ENCODE data around the gene ST3GAL3. TPM values are rescaled to one million over a fixed set of nuclear protein-coding genes. Genes with fewer than 3 reads are reported as not detected.

The ST3GAL3 gene
- total RNA-seq, 1 donor from 2014 or later = 34.3 TPM

GRCh38 chr1:43953361-43953760 is 246.0 kb downstream of the ST3GAL3 start:
- H3K27me3 ChIP-seq = no peaks in the 10 kb centered on the region
- no peak for DNase-seq (ENCODE audit: low spot score in 2 of 2)
- no peak for TF ChIP-seq CTCF (IDR thresholded peaks at IDR 0.05)
- H3K9me3 ChIP-seq = no peaks in the 10 kb centered on the region
- H3K4me1 ChIP-seq = peaks cover 3 to 4% of the 10 kb centered on the region in 2 donors
- intact Hi-C loops (cut with DNase I) = no loop called here
- H3K4me3 ChIP-seq = no peak overlapping the region
- H3K36me3 ChIP-seq = peaks cover 24 to 34% of the 10 kb centered on the region in 2 donors
- H3K27ac ChIP-seq = no peak overlapping the region

- TF ChIP-seq CTCF (IDR thresholded peaks at IDR 0.05) = no peak
- no peaks in the 10 kb centered on the region for H3K9me3 ChIP-seq
- no peak overlapping the region for H3K4me3 ChIP-seq
- H3K27ac ChIP-seq = no peak overlapping the region
- intact Hi-C loops (cut with DNase I) = no loop called here
- no peak for DNase-seq (ENCODE audit: low spot score in 2 of 2)
- no peaks in the 10 kb centered on the region for H3K27me3 ChIP-seq
- peaks cover 30 to 40% of the 10 kb centered on the region in 2 donors for H3K36me3 ChIP-seq
- H3K4me1 ChIP-seq = no peaks in the 10 kb centered on the region
These were observed 246.7 kb downstream of the ST3GAL3 start for GRCh38 chr1:43954036-43954435.

GRCh38 chr1:43956234-43956633 is 248.9 kb downstream of the ST3GAL3 start:
- no peaks in the 10 kb centered on the region for H3K4me1 ChIP-seq
- no peak for DNase-seq (ENCODE audit: low spot score in 2 of 2)
- peaks cover 40 to 52% of the 10 kb centered on the region in 2 donors for H3K36me3 ChIP-seq
- H3K4me3 ChIP-seq = no peak overlapping the region
- intact Hi-C loops (cut with DNase I) = no loop called here
- no peak overlapping the region for H3K27ac ChIP-seq
- no peaks in the 10 kb centered on the region for H3K27me3 ChIP-seq
- no peak for TF ChIP-seq CTCF (IDR thresholded peaks at IDR 0.05)
- H3K9me3 ChIP-seq = no peaks in the 10 kb centered on the region

GRCh38 chr1:43957407-43958040 is 250.2 kb downstream of the ST3GAL3 start:
- no peaks in the 10 kb centered on the region for H3K27me3 ChIP-seq
- no peak overlapping the region for H3K4me3 ChIP-seq
- H3K9me3 ChIP-seq = no peaks in the 10 kb centered on the region
- peaks cover 53 to 63% of the 10 kb centered on the region in 2 donors for H3K36me3 ChIP-seq
- no peaks in the 10 kb centered on the region for H3K4me1 ChIP-seq
- DNase-seq (ENCODE audit: low spot score in 2 of 2) = no peak
- H3K27ac ChIP-seq = no peak overlapping the region
- intact Hi-C loops (cut with DNase I) = no loop called here
- TF ChIP-seq CTCF (IDR thresholded peaks at IDR 0.05) = no peak

GRCh38 chr1:43958351-43959255 is 251.3 kb downstream of the ST3GAL3 start:
- Histone ChIP-seq H3K27ac (no peak overlapping the region), H3K9me3 (no peaks in the 10 kb centered on the region), H3K4me3 (no peak overlapping the region), H3K27me3 (no peaks in the 10 kb centered on the region), H3K4me1 (no peaks in the 10 kb centered on the region), H3K36me3 (peaks cover 54 to 69% of the 10 kb centered on the region in 2 donors)
- intact Hi-C loops (cut with DNase I) = no loop called here
- DNase-seq (ENCODE audit: low spot score in 2 of 2) = no peak
- no peak for TF ChIP-seq CTCF (IDR thresholded peaks at IDR 0.05)

All from ascending aorta (tissue), 2 donors.